Esophagus squamous epithelium (tissue), 5 donors: ENCODE data around the gene KCNJ4. TPM values are rescaled to one million over a fixed set of nuclear protein-coding genes. Genes with fewer than 3 reads are reported as not detected.

Experiments
- DNase-seq: peaks from one replicate; lab custom pipeline; 2025; lab: John Stamatoyannopoulos, UW
- H3K27ac ChIP-seq, 4 donors: fragments of 200-600 bp; sonication (generic); one replicate each; pipeline ENCODE4 v1.5.1; 2016 to 2019; ENCODE audit warnings: mild to moderate bottlenecking in 1 of 4
- H3K27me3 ChIP-seq, 4 donors: fragments of 200-600 bp; sonication (generic); 1 replicate in 3 of 4; 2 replicates in 1 of 4; pipeline versions ENCODE4 v1.5.1 to v1.6.0; 2017 to 2021; ENCODE audit warnings: antibody characterized with exemption in 1 of 4
- H3K36me3 ChIP-seq, 3 donors: fragments of 200-600 bp; sonication (generic); one replicate each; pipeline ENCODE4 v1.5.1; 2016 to 2019
- H3K4me1 ChIP-seq, 3 donors: fragments of 200-600 bp; sonication (generic); one replicate each; pipeline ENCODE4 v1.5.1; 2017 to 2019
- H3K4me3 ChIP-seq, 4 donors: fragments of 200-600 bp; sonication (generic); 1 replicate in 3 of 4; 2 replicates in 1 of 4; pipeline ENCODE4 v1.5.1; 2016 to 2019; ENCODE audit warnings: mild to moderate bottlenecking in 2 of 4, moderate library complexity in 1 of 4
- H3K9me3 ChIP-seq, 3 donors: fragments of 200-600 bp; sonication (generic); one replicate each; pipeline ENCODE4 v1.5.1; 2016 to 2019
- CTCF ChIP-seq, 6 experiments: fragments of 450-650 bp in 4 of 6; fragments of 200-600 bp in 2 of 6; sonication (generic) in 2 of 6; IDR thresholded peaks; one replicate each; pipeline ENCODE4 v1.5.1; 2016 to 2019; ENCODE audit warnings: antibody characterized with exemption in 6 of 6, mild to moderate bottlenecking in 4 of 6, moderate library complexity in 4 of 6
- POLR2A ChIP-seq, 4 donors: fragments of 450-650 bp; IDR thresholded peaks; one replicate each; pipeline ENCODE4 v1.6.1; 2017; ENCODE audit warnings: antibody characterized with exemption in 4 of 4, mild to moderate bottlenecking in 4 of 4, moderate library complexity in 3 of 4
- WGBS, 2 donors: methylation state at CpG; one replicate each; pipeline ENCODE4 v1.1.5; 2018; 5-methylcytosine and 5-hydroxymethylcytosine counted together
- intact Hi-C: fragments of 100-400 bp; cut with DNase I; formaldehyde crosslinking; loops from one replicate; pipeline ENCODE4 v1.15.0; 2022
- total RNA-seq, 4 donors: library from RNA; depleted of rRNA; stranded (reverse); fragments of >200 nt; gene quantifications; one replicate each; pipeline ENCODE4 v1.1.0, GENCODE V29; 2016
- donor health status: DM: yes; HTN: yes; CAD: no.

KCNJ4 gene
- total RNA-seq, 4 donors from 2014 or later = not detected

- H3K4me1 ChIP-seq = peaks cover 10 to 22% (median 10%) of the 10 kb centered on the region in 3 donors
- H3K9me3 ChIP-seq = no peaks in the 10 kb centered on the region
- no peaks in the 10 kb centered on the region for H3K36me3 ChIP-seq
- WGBS, 2 donors = 3% methylated on average over 13 of the region's 53 CpGs; no CpG with 5 or more reads in 1 of the 2 donors
- H3K27me3 ChIP-seq = peaks cover 0 to 41% (median 0%) of the 10 kb centered on the region in 4 donors
- TF ChIP-seq CTCF (IDR thresholded peaks at IDR 0.05) (no peak), POLR2A (IDR thresholded peaks at IDR 0.05) (peak in 1 of 4 donors; percentile 47)
- peak within 1 kb of the TSS; percentile 37 to 65 (median 53) for H3K27ac ChIP-seq
- intact Hi-C loops = no loop called here
- no peak for DNase-seq
- peak within 1 kb of the TSS; percentile 27 to 81 (median 50) for H3K4me3 ChIP-seq
Measured at GRCh38 chr22:38467904-38468442, 13.0 kb upstream of the KCNJ4 start, which contains the start of gene KDELR3. TSS of gene KDELR3 (plus strand) at chr22:38468096. CDS start at chr22:38468234, 138 bp downstream.

GRCh38 chr22:38467438-38467903 is 12.5 kb upstream of the KCNJ4 start:
- H3K27ac ChIP-seq = peak overlapping the region in 3 of 4 donors; percentile 37 to 54 (median 52)
- intact Hi-C loops = no loop called here
- no peaks in the 10 kb centered on the region for H3K36me3 ChIP-seq
- WGBS, 2 donors = 3 to 6% methylated on average over 6 to 15 of the region's 20 CpGs
- no peak for DNase-seq
- peak overlapping the region; percentile 27 to 81 (median 50) for H3K4me3 ChIP-seq
- TF ChIP-seq CTCF (IDR thresholded peaks at IDR 0.05) (no peak), POLR2A (IDR thresholded peaks at IDR 0.05) (no peak)
- H3K9me3 ChIP-seq = no peaks in the 10 kb centered on the region
- H3K4me1 ChIP-seq = peaks cover 10 to 22% (median 10%) of the 10 kb centered on the region in 3 donors
- peaks cover 0 to 46% (median 0%) of the 10 kb centered on the region in 4 donors for H3K27me3 ChIP-seq

- no peak for DNase-seq
- TF ChIP-seq CTCF (IDR thresholded peaks at IDR 0.05) = no peak
- no peak for TF ChIP-seq POLR2A (IDR thresholded peaks at IDR 0.05)
- peaks cover 10 to 32% (median 15%) of the 10 kb centered on the region in 3 donors for H3K4me1 ChIP-seq
- H3K36me3 ChIP-seq = no peaks in the 10 kb centered on the region
- H3K9me3 ChIP-seq = no peaks in the 10 kb centered on the region
- WGBS, 2 donors = 83 to 91% methylated on average over 4 to 7 of the region's 26 CpGs
- intact Hi-C loops = no loop called here
- peaks cover 0 to 62% (median 0%) of the 10 kb centered on the region in 4 donors for H3K27me3 ChIP-seq
- no peak overlapping the region for H3K27ac ChIP-seq
- no peak overlapping the region for H3K4me3 ChIP-seq
Measured at GRCh38 chr22:38465673-38466490, 10.9 kb upstream of the KCNJ4 start.

- WGBS, 2 donors = 80 to 81% methylated on average over 7 to 9 of the region's 10 CpGs
- no peaks in the 10 kb centered on the region for H3K9me3 ChIP-seq
- no peak for DNase-seq
- peaks cover 0 to 70% (median under 1%) of the 10 kb centered on the region in 4 donors for H3K27me3 ChIP-seq
- no peak for TF ChIP-seq POLR2A (IDR thresholded peaks at IDR 0.05)
- TF ChIP-seq CTCF (IDR thresholded peaks at IDR 0.05) = no peak
- no peaks in the 10 kb centered on the region for H3K36me3 ChIP-seq
- intact Hi-C loops = no loop called here
- H3K27ac ChIP-seq = no peak overlapping the region
- H3K4me3 ChIP-seq = no peak overlapping the region
- H3K4me1 ChIP-seq = peaks cover 10 to 32% (median 15%) of the 10 kb centered on the region in 3 donors
Measured at GRCh38 chr22:38464992-38465672, 10.1 kb upstream of the KCNJ4 start.
